Putamen (tissue), 1 donor: Measurements from ENCODE around the gene PBX4.
"Not testable (repeated sequence)": the region's sequence is repeated elsewhere in the genome, so short reads cannot be mapped to it uniquely, and the experiment has no call there.

ENCODE experiments used
- DNase-seq: peaks from one replicate; pipeline ENCODE4 v3.0.0-alpha.2; 2016; ENCODE audit warnings: low spot score

Gene PBX4

DNA sequence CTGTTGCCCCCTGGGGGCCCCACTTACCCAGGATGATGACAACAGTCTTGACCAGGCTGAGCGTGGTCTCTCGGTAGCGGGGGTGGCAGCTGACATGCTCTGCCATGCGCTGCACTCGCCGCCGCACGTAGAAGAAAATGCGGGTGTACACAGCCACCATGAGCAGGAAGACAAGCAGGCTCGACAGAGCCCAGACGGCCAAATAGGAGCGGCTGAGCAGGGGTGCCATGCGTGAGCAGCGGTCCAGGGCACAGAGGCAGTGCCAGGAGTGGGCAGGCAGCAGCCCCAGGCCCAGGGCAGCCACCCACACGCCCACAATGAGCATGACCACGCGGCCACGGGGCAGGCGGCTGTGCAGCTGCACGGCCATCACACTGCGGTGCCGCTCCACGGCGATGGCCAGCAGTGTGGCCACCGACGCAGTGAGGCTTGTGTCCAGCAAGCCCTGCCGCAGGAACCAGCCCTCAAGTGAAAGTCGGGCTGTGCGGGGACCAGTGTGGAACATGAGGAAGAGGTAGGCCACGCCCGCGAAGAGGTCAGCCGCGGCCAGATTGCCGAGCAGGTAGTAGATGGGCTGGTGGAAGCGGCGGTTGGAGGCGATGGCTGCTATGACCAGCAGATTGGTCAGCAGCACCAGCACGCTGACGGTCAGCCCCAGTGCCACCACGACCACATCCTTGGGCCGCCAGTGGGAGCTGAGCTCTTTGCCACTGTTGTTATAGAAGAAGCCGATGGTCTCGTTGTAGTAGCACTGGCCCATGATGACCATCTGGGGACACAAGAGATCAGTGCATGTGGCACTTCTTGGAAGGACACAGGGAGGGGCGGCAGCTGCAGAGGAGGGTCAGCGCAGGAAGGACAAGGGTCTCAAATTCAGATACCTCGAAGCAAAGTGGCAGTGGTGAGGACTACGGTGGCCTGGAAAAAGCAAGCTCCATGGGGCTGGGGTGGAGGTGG lies 8.3 kb upstream of the PBX4 start:
- no peak for DNase-seq

DNA sequence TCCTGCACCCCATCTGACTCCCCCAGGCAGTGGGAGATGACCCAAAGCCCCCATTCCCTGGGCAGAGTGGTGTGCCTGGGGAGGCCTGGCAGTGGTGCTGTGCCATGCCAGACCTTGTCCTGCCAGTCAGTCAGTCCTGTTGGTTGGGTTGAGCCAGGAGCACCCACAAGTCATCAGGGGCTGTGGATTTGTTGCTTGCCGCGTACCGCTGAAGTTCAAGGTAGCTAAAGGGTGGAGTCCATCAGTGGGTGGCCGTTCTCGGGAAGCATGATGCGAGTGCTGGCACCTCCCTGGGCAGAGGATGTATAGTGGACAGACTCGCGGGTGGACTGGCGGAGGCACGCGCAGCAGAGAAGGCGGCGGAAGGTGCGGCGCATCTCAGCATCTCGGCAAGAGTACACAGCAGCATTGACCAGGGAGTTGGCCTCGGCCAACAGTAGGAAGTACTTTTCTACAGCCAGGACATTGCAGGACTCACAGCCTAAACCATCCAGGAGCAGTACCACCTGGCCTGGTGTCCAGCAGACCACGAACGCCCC lies 5.6 kb upstream of the PBX4 start:
- no peak for DNase-seq

DNA sequence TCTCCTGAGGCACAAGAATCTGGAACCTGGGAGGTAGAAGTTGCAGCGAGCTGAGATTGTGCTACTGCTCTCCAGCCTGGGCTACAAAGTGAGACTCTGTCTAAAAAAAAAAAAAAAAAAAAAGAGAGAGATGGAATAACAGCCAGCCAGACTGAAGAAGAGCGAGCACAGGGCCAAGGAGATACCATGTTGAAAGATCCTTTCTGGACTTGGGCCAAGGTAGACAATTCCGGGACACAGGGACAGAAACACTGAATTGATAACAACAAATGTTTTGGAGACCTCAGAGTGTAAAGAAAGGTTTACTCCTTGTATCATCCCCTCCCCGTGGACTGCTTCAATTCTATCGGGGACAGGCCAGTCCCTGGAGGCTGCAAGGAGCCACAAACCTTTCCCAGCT lies 4.9 kb upstream of the PBX4 start:
- DNase-seq, result no peak

DNA sequence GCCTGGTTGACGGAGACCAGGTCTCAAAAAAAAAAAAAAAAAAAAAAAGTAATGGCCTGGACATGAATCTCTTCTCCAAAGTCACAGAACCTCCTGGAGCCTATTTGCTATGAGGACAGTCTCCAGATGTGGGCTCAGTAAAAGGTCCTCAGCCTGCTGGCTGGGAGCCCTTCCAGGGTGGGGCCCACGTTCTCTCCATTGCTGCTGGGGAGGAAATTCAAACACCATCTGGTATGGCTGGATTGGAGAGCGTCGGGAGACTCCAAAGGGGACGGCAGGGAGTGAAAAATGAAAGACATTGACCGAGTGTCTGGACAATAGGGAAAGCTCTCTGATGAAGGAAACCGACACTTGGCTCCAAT lies 1.3 kb upstream of the PBX4 start:
- no peak for DNase-seq

DNA sequence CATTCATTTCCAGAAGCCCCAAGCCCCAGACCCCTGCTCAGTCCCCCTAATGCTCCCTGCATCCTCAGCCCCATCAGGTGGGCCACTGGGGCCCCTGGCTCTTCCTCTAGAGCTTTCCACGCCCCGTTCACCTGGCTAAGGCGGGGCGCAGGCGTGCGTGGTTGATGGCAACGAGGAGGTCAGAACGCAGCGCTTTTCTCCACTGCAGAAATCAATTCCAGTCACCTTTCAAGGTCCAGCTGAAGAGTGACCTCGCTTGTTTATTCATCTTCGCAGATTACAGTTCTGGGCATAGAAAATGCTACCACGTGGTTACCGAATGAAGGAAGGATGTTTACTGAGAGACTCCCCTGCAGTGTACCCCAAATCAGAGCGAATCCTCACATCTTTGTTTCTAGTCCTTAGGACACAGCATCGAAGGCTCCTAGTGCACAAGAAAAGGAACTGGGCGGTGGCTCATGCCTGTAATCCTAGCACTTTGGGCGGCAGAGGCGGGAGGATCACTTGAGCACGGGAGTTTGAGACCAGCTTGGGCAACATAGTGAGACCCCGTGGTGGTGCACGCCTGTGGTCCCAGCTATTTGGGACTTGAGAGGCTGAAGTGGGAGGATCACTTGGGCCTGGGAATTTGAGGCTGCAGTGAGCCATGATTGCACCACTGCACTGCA lies 828 bp upstream of the PBX4 start:
- DNase-seq, result no peak

DNA sequence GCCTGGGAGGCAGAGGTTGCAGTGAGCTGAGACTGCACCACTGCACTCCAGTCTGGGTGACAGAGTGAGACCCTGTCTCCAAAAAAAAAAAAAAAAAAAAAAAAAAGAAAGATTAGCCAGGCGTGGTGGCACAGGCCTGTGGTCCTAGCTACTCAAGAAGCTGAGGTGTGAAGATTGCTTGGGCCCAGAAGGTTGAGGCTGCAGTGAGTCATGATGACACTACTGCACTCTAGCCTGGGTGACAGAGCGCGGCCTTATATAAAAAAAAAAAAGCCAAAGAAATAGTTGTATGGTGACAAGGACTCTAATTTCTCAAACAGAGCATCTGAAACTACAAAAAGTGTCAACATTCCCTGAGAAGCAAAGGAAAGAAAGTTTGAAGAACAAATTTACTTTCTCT lies 3.4 kb downstream of the PBX4 start:
- DNase-seq, result no peak

DNA sequence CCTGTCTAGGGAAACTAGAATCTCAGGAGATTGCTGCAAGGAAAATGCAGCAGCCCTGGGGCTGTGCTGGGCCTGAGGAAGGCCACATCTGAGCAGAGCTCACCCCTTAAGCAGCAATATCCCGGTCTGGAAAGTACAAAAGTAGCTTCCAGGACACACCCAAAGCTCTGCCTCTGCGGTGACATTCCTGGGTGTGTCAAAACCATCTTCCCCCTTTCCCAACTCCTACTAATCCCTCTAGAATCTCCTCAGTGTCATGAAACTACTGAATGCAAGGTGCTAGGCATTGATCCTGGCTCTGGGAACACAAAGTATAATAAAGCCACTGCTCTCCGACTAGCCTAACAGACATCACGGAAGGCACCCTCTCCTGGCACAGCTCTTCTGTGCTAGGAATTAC lies 5.0 kb downstream of the PBX4 start:
- no peak for DNase-seq

DNA sequence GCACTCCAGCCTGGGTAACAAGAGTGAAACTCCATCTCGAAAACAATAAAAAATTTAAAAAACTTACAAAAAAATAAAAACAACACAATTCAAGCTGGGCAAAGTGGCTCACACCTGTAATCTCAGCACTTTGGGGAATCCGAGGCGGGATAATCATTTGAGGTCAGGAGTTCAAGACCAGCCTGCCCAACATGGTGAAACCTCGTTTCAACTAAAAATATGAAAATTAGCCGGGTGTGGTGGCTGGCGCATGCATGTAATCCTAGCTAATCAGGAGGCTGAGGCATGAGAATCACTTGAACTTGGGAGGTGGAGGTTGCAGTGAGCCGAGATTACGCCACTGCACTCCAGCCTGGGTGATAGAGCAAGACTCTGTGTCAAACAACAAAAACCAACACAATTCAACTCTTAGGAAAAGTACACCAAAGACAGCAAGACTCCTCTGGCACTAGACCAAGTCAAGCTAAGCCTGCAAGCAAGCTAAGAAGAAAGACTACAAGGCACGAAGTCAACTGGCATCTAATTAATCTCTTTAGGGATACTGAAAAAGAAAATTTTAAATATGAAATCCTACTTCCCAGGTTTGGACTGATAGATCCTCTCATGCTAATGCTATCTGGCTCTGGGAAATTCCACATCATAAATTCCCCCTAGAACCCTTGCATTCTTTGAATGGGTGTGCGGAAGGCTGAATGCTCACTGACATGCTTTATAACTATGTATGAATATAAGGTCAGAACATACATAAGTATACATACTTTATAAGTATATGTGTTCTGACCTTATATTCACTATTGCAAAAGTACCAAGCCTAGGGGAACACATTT lies 7.9 kb downstream of the PBX4 start:
- no peak for DNase-seq

DNA sequence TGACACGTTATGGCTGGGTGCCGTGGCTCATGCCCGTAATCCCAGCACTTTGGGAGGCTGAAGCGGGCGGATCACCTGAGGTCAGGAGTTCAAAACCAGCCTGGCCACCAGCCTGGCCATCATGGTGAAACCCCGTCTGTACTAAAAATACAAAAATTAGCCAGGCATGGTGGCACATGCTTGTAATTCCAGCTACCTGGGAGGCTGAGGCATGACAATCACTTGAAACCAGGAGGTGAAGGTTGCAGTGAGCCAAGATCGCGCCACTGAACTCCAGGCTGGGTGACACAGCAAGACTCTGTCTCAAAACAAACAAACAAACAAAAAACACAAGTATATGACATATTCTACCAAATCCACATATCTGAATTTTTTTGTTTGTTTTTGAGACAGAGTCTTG lies 11.8 kb downstream of the PBX4 start:
- not testable (repeated sequence) for DNase-seq

DNA sequence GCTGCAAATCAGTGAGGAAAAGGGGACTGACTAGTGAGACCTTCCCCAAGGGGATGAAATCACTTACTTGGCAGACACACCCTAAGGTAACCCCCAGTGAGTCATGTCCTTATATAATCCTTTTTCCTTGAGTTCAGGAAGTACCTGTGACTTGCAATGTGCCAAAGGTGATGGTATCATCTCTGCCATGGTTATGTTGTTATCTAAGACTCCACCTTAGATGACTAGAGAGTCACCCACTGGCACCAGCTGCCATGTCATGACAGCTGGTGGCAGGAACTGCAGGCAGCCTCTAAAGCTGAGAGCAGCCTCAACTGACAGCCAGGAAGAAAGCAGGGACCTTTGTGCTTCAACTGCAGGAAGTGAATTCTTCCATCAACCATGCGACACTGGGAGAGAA lies 12.5 kb downstream of the PBX4 start:
- no peak for DNase-seq

DNA sequence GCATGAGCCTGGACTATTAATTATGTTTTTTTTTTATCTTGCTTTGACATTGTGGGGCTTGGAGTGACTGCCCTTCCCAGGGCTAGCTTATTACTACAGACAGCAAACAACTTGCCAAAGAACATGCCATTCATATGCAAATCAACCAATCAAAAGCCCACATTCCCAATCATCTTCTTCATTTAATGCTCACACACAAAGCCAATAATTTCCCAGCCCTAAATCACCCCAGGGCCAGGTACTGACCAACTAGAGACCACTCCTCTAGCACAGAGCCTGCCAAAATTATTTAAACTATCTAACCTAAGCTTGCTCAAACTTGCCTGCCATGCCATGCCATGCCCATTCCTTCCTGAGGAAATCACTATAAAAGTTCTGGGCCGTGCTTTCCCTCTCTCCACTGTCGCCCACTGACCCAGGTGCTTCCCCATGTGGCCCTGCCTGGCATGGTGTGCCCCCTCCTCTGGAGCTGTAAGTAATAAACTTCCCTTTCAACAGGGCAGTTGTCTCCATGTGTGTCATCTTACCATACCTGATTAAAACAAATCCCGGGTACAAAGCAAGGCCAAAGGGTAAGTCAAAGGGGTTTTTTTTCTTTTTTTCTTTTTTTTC lies 15.7 kb downstream of the PBX4 start:
- DNase-seq, result no peak

DNA sequence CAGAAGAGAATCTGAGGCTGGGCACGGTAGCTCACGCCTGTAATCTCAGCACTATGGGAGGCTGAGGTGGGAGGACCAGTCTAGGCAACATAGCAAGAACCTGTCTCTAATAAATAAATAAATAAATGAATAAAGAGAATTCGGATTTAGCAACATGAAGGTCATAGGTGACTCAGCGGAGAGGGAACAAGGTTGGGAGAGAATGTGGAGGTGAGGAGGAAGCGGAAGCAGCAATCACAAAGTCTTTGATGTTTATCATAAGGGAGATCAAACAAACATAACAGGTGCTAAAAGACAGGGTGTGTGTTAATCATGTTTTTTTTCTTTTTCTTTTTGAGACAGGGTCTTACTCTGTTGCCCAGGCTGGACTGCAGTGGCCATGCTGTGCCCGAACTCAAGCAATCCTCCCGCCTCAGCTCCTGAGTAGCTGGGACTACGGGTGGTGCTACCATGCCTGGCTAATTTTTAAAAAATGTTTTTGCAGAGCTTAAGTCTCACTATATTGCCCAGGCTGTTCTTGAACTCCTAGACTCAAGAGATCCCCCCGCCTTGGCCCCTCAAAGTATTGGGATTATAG lies 16.3 kb downstream of the PBX4 start:
- DNase-seq, result no peak

DNA sequence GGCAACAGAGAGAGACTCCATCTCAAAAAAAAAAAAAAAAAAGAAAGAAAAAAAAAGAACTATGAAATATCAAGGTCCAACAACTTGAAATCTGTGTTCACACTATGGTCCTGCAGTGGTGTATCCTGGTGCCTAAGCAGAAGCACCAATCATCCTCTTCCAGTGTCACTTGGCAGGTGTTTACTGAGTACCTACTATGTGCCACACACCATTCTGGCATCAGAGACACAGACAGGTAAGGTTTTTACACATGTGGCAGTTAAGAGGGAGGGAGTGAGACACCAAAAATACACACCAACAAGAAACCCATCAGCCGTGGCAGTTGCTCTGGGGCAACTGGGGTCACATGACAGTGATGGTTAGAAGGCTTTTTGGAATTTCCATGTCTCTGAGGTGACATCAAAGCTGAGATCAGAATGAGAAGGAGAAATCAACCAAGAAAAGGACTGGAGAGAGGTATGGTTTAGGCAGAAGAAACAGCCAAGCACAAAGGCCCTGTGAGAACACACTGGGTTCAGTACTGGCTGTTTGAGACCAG lies 17.6 kb downstream of the PBX4 start:
- no peak for DNase-seq

DNA sequence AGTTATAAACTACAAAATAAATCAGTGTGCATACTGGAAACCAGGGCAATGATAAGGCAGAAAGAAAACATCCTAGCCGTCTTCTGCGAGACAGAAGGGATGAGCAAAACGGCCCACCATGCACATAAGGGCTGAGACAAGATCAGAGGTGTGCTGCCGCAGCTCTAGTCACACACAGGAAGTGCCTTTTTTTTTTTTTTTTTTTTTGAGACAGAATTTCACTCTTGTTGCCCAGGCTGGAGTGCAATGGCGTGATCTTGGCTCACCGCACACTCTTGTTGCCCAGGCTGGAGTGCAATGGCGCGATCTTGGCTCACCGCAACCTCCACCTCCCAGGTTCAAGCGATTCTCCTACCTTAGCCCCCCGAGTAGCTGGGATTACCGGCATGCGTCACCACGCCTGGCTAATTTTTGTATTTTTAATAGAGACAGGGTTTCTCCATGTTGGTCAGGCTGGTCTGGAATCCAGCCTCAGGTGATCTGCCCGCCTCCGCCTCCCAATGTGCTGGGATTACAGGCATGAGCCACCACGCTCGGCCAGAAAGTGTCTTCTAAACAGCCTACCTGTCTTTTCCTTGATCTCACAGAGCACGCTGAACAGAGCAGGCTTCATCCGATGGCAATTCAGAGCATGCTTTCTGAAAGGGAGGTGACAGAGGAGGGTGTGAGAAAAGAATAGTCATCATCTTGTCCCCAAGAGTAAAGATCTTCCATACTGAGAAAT lies 19.6 kb downstream of the PBX4 start:
- not testable (repeated sequence) for DNase-seq

DNA sequence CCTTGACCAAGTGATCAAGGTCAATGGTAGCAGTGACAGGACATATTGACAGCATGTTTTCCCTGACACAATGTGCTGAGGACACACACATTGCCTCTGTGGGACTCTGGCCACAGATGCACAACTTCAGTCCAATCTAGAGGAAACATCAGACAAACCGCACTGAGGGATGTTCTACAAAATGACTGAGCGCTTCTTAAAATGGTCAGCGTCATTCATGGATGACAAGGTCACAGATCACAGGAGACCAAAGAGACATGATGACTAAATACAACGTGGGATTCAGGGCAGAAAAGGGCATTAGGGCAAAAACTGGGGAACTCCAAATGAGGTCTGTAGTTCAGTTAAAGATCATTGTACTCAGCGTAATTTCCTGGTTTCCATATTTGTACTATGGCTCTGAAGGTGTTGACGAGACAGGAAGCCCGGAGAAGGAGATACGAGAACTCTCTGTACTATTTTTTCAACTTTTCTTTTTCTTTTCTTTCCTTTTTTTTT lies 20.6 kb downstream of the PBX4 start:
- DNase-seq, result no peak

DNA sequence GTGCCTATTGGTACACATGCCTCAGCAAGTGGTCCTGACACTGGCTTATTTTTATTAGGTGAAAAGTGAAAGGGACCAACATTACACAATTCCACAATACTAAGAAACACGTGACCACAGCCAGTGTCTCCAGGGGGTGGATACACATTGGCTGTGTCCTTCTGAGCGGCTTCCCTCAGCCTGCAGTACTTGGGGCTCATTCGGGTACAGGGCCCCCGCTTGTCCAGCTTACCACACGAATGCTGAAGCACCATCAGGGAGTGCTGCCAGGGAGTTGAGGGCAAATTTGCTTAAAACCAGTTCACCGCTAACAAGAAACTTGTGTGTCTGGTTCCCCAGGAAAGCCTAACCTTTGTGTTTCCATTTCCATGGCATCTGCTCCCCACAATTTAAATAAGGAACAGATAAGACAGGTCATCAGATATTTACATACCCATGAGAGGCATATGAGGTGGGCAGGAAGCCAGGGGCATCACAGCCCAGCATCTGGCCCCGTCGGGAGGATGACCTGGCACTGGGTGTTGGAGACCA lies 23.3 kb downstream of the PBX4 start:
- no peak for DNase-seq

DNA sequence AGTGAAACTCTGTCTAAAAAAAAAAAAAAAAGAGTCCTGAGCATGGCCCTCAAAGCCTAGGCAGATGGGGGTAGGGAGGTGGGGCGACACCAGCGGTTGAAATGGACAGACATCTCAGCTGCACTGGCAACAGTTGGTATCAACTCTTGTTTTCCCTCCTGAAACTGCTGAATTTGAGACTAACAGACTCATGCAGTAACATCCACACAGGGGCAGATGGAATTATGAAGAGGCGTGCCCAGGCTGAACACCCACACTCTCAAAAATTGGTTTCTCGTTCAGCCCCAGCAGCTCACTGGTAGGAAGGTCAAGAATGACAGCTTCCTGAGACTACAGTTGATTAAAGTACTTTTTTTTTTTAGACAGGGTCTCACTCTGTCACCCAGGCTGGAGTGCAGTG lies 24.1 kb downstream of the PBX4 start:
- no peak for DNase-seq

DNA sequence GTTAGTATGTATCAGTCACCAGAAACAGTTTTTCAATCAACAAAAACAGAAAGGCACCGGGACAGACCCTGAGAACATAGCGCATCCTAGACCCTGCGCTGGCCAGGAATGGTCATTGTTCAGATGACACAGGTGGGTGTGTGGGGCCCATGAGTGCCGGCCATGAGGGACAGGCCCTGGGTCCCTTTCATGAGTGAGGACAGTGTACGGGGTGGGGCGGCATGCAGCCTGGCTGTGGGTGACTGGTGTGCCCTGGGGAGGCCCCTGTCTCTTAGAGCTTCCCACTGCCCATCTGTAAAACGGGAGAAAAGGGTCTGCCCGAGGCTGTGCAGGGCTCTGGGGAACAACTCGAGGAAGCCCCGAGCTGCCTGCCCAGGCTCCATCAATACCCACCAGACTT lies 25.8 kb downstream of the PBX4 start:
- no peak for DNase-seq

DNA sequence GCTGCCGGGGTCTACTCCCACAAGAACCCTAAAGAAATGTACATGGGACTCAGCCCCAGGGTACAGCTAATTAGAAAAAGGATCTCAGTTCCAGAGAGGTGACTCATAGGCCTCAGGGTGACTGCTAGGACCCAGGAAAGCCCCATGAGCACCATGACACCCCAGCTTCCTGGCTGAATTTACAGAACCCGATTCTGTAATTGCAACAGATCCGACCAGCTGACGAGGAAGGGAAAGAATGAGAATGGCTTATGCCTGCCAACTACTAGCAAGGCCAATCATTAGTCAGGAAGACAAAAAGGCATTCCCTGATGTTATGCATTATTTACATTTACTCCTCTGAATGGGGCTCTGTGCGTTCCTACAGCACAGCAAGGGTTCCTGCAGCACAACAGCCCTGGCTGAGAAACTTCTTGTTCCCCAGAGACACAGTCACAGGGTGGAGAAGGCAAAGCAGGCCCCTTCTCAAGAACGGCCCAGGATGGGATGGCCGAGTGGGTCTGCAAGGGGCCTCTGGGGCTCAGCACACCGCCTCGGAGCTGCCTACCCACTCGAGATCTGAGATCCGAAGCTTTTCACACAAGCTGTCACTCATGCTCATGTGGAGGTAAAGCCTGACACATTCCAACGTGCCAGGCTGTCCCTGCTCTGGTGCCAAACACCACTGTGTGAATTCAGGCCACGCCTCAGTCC lies 27.2 kb downstream of the PBX4 start:
- no peak for DNase-seq

DNA sequence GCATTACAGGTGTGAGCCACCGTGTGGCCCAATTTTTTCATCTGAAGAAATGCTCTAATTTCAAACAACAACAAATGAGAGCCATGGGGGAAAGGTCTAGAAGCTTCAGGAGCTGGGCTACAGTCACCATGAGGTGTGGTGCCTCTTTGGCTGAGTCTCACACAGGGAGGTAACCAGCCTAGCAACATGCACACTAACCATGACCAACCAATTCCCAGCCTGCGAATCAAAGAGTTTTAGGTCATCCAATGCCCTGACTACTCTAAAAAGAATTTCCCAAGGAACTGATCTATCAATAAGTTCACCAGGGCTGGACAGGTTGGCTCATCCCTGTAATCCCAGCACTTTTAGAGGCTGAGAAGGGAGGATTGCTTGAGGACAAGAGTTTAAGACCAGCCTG lies 29.9 kb downstream of the PBX4 start:
- no peak for DNase-seq
